ENCODE measurements around the gene ST3GAL2. TPM values are rescaled to one million over a fixed set of nuclear protein-coding genes. Genes with fewer than 3 reads are reported as not detected.

ST3GAL2 gene
- total and polyA plus RNA-seq, 9 of the 15 experiments (the other 6 are each of a cell fraction or from before 2014, with no cell fraction given): 1.5 to 108 (median 34.3) TPM

DNA sequence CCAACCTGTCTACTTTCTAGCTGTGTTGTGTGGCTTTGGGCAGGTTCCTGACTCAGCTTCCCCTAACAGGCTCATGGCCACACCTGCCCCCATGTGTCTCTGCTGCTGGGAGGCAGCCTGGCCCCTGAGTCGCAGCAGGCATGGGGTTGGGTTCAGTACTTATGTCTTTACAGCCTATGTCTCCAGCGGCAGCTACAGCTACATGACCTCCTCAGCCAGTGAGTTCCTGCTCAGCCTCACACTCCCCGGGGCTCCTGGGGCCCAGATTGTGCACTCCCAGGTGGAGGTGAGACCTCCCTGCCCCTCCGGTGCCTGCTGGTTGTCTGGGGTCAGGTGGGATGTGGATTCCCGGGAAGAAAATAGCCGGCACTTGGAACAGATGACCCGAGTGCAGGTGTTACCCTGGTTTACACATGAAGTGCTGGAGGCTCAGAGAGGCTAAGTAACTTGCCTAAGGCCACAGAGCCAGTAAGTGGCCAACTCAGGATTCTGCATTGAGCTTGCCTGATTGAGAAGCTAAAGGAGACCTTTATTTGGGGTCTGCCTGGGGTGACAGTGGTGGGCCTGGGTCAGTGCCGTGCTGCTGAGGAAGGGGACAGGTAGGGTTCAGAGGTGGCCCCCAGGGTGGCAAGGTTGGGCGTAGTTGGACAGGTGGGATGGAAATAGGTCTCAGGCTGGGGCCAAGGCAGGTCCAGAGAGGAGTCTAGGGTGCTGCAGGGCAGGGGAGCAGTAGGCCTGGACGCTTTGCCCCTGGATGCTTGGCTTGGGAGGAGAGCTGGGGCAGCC lies 31.4 kb upstream of the ST3GAL2 start:
- Histone ChIP-seq H2AFZ (ENCODE audit: low read depth, low read length) (no peak overlapping the region), H3K79me2 (ENCODE audit: control insufficient read depth, insufficient read depth, low read length) (no peaks in the 10 kb centered on the region), H3K27me3 (ENCODE audit: control insufficient read depth in 2 of 2, insufficient read depth in 2 of 2, low read length in 2 of 2) (no peaks in the 10 kb centered on the region), H3K9me3 (replicated peaks; ENCODE audit: control insufficient read depth, insufficient read depth, low read depth, low read length) (no peaks in the 10 kb centered on the region), H3K4me2 (ENCODE audit: insufficient read depth, low read length) (no peak overlapping the region), H3K27ac (ENCODE audit: extremely low read depth, low read depth, low read length) (no peak overlapping the region), H3K36me3 (ENCODE audit: control insufficient read depth, insufficient read depth, low read length) (peaks cover 15% of the 10 kb centered on the region; the same call in 1 of the 3 replicates), H3K9ac (ENCODE audit: insufficient read depth in 1 of 2, low read depth in 2 of 2, low read length in 2 of 2) (peak overlapping the region in 1 of 2 experiments; percentile 70; a peak in 2 of 4 replicates), H3K4me1 (replicated peaks in 1 of 2; ENCODE audit: control insufficient read depth in 2 of 2, insufficient read depth in 2 of 2, low read length in 2 of 2) (peaks cover 0 to 48% of the 10 kb centered on the region in 2 experiments; a peak in 3 of 5 replicates), H3K9me1 (ENCODE audit: control insufficient read depth, insufficient read depth, low read length) (no peaks in the 10 kb centered on the region), H3K4me3 (no peak overlapping the region), H4K20me1 (replicated peaks; ENCODE audit: control insufficient read depth, insufficient read depth, low read length) (peaks cover 3% of the 10 kb centered on the region; the same call in 1 of the 2 replicates)
- BruUV-seq (replicated peaks): no TSS peak
- POLR2A ChIA-PET: interaction anchor here (0.6 to 1.0 kb wide), 6 partner anchors 9 to 79 kb away, joined by 3 to 4 read pairs (median 3); no protein-coding TSS in a partner anchor
- DNase-seq (ENCODE audit: extremely low read depth in 1 of 4, low spot score in 3 of 4): no peak
- TF ChIP-seq GATA2 (CRISPR knock-in tag; IDR thresholded peaks at IDR 0.05): no peak
- TF ChIP-seq ZFP36 (IDR thresholded peaks at IDR 0.05; ENCODE audit: low read depth, low read length, partially characterized antibody): peak; percentile 77
- TF ChIP-seq KDM4B (IDR thresholded peaks at IDR 0.05; ENCODE audit: borderline replicate concordance in 2 of 2, low read depth in 1 of 2): no peak
- no peak for TF ChIP-seq NR2C2 (CRISPR knock-in tag; IDR thresholded peaks at IDR 0.05)
- TF ChIP-seq NR2C2 (tag; IDR thresholded peaks at IDR 0.05): no peak
- no peak for TF ChIP-seq MYBL2 (IDR thresholded peaks at IDR 0.05; ENCODE audit: low read depth)
- TF ChIP-seq MYBL2 (CRISPR knock-in tag; IDR thresholded peaks at IDR 0.05; ENCODE audit: borderline replicate concordance): no peak
- no peak for TF ChIP-seq ZNF24 (IDR thresholded peaks at IDR 0.05)
- no peak for TF ChIP-seq RBFOX2 (IDR thresholded peaks at IDR 0.05; ENCODE audit: low read depth, low read length)
- TF ChIP-seq HIVEP1 (CRISPR knock-in tag; IDR thresholded peaks at IDR 0.05): no peak
- TF ChIP-seq CCAR2 (IDR thresholded peaks at IDR 0.05; ENCODE audit: low read depth, low read length): no peak
- peak; percentile 61; the same call in 1 of the 2 replicates for TF ChIP-seq ZNF121 (CRISPR knock-in tag; conservative IDR thresholded peaks at IDR 0.05)
- TF ChIP-seq MIER1 (IDR thresholded peaks at IDR 0.05; ENCODE audit: low read depth): no peak
- TF ChIP-seq BCOR (IDR thresholded peaks at IDR 0.05): peak; percentile 21; the same call in 1 of the 2 replicates
- no peak for TF ChIP-seq MTA2 (IDR thresholded peaks at IDR 0.05; ENCODE audit: low read depth)
- 85% methylated on average over 10 of the region's 10 CpGs for WGBS (ENCODE audit: insufficient coverage, low coverage, missing lambda C conversion rate)
- intact Hi-C loops (cut with micrococcal nuclease) (no loop called here), in situ Hi-C loops (cut with MboI) (no loop called here)
- FAIRE-seq: no peak
- no peak for ATAC-seq
- CTCF ChIA-PET (ENCODE audit: low intra/inter-chr PET ratio): interaction anchor here (2.5 kb wide), 1 partner anchor 75 kb away, joined by 15 read pairs; no protein-coding TSS in a partner anchor

Measured in K562 (cell line).